NCI-H2107 (cell line): ENCODE results near the gene HAPLN2.
"Not testable (repeated sequence)": the region's sequence is repeated elsewhere in the genome, so short reads cannot be mapped to it uniquely, and the experiment has no call there.

Experiments used
- DNase-seq: peaks from one replicate; lab custom pipeline; 2025; lab: John Stamatoyannopoulos, UW

Gene HAPLN2

GRCh38 chr1:156622581-156623297, 3.5 kb downstream of the HAPLN2 start:
- no peak for DNase-seq

DNA sequence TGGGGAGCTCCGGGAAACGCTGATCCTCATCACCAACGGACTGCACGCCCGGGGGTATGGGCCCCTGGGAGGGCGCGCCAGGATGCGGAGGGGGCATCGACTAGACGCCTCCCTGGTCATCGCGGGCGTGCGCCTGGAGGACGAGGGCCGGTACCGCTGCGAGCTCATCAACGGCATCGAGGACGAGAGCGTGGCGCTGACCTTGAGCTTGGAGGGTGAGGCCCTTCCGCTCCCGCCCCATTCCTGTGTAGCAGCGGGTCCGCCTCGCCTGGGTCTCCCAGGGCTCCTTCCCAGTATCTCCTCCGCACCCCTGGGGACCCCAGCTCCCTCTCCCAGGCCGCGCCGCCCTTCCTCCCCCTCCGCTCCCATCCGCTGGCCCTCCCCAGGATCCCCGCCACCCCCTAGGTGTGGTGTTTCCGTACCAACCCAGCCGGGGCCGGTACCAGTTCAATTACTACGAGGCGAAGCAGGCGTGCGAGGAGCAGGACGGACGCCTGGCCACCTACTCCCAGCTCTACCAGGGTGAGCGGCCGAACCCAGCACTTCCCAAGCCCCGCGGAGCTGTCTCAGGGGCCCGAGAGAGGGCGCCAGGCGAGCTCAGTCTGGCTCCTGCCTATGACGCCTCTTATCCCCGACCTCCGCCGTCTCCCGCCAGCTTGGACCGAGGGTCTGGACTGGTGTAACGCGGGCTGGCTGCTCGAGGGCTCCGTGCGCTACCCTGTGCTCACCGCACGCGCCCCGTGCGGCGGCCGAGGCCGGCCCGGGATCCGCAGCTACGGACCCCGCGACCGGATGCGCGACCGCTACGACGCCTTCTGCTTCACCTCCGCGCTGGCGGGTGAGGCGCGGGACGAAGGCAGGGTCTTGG, 5.0 kb downstream of the HAPLN2 start:
- DNase-seq = no peak

DNA sequence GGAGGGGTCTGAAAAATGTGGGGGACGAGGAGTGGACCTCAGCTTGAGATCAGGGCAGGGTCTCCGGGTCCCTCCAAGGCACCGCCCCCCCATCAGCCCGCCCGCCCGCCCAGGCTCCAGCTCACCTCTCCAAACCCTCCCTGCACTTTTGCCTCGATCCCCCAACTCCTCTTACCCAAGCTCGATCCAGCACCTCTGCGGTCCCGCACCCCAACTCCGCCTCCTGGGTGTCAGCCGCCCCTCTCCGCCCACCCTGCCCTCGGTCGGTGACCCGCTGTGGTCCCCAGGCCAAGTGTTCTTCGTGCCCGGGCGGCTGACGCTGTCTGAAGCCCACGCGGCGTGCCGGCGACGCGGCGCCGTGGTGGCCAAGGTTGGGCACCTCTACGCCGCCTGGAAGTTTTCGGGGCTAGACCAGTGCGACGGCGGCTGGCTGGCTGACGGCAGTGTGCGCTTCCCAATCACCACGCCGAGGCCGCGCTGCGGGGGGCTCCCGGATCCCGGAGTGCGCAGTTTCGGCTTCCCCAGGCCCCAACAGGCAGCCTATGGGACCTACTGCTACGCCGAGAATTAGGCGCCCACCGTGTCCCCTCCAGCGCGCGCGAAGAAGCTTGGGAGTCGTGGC, 5.7 kb downstream of the HAPLN2 start:
- no peak for DNase-seq

GRCh38 chr1:156625436-156626078, 6.3 kb downstream of the HAPLN2 start:
- DNase-seq = no peak

- no peak for DNase-seq
Observed at GRCh38 chr1:156626079-156626438, 6.8 kb downstream of the HAPLN2 start.

DNA sequence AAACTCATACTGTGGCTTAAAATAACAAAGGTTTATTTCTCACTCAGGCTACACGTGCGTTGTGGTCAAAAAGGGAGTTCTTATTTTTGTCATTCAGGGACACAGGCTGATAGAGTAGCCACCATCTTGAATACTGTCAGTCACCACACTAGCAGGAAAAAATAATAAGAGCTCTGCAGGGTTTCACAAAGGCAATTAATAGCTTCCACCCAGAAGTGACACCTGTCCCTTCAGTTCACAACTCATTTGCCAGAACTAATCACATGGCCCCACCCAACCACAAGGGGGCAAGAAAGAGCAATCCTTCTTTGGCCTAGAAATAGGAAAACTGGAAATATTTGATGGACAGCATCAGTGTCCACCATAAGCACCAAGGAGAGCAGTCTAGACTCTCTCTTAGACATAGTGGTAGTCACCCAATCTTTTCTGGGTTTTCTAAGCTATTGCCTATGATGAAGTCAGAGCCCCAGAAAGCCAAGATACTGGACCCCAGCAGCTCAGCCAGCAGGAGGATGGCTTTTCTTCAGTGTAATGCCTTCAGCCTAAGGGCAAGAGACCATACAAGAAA, 8.2 kb downstream of the HAPLN2 start:
- no peak for DNase-seq

- DNase-seq = no peak
Observed at GRCh38 chr1:156629823-156630449, 10.7 kb downstream of the HAPLN2 start.

DNA sequence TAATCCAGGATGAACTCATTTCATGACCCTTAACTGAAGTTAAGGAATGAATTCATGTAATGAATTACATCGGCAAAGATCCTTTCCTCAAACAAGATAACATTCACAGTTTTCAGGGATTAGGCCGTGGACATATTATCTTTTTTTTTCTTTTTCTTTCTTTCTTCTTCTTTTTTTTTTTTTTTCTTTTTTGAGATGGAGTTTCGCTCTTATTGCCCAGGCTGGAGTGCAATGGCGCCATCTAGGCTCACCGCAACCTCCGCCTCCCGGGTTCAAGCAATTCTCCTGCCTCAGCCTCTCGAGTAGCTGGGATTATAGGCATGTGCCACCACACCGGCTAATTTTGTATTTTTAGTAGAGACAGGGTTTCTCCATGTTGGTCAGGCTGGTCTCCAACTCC, 11.9 kb downstream of the HAPLN2 start:
- DNase-seq = not testable (repeated sequence)

DNA sequence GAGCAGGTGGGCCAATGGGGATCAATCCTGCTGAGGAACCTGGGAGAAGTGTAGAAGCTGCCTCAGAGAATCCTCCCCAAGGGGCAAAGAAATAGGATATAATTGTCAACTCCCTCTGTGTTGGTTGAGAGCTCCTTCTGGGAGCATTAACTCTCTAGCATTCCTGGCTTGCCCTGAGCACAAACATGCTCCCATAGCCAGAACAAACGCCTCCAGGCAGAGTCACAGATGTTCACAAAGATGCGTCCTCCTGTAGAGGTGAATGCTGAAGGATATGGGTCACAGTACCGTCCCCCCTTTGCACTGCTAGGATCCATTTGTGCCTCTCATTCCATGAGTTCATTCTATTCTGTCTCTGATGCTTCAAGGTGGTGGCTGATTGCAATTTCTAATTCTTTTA, 13.1 kb downstream of the HAPLN2 start:
- no peak for DNase-seq

DNA sequence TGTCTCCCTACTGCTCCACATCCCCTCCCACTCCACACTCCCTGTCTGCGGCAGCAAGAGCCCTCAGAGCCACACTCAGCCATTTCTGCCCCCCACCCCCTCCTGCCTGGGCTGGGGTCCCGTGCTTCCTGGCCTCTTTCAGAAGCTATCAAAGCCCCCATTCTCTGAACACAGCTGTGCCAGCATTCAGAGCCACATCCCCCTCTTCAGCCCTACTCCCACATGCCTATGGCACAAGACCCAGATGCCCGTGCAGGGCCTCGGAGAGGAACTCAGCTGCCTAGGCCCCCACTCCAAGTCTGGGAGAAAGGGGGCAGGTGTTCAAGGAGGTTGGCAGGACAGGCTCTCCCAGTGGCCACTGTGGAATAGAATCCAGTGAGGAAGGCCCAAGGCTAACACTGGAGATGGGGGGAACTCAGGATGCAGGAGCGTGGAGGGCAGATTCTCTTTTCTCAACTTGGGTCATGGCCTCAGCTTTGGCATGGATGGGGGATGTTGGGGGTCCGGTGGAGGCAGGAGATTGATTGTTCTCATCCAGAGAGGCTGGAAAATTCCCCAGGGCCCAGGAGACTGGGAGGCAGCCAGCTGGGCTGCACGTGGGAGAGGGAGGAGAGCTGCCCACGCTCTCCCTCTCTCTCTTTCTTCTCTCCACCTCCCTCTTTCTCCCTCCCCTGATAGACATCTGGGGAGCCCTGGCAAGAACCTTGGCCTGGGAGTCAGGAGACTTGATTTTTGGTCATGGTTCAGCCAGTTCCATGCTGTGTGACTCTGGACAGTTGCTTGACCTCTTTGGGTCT, 19.2 kb downstream of the HAPLN2 start:
- no peak for DNase-seq

DNA sequence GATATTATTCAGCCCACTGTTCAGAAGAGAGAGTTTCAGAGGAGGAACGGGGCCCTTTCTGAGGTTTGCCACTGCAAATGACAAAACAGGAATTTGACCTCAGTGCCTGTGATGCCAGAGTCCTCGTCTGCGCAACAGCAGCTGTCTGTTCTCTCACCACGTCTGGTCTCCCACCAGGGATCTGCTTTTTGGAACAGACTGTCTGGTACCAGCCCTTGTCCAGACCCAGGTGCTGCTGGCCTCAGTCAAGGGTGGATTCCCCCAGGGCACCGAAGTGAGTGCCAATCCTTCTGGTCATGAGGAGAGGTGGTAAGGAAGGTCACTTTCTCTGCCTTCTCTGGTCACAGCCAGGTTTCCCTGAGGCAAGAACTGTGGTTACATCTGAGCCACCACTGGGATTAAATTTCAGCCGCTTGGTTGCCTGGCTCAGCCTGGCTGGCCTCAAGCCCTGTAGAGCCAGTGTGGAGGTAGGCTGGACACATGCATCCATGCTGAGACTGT, 20.4 kb downstream of the HAPLN2 start:
- no peak for DNase-seq

DNA sequence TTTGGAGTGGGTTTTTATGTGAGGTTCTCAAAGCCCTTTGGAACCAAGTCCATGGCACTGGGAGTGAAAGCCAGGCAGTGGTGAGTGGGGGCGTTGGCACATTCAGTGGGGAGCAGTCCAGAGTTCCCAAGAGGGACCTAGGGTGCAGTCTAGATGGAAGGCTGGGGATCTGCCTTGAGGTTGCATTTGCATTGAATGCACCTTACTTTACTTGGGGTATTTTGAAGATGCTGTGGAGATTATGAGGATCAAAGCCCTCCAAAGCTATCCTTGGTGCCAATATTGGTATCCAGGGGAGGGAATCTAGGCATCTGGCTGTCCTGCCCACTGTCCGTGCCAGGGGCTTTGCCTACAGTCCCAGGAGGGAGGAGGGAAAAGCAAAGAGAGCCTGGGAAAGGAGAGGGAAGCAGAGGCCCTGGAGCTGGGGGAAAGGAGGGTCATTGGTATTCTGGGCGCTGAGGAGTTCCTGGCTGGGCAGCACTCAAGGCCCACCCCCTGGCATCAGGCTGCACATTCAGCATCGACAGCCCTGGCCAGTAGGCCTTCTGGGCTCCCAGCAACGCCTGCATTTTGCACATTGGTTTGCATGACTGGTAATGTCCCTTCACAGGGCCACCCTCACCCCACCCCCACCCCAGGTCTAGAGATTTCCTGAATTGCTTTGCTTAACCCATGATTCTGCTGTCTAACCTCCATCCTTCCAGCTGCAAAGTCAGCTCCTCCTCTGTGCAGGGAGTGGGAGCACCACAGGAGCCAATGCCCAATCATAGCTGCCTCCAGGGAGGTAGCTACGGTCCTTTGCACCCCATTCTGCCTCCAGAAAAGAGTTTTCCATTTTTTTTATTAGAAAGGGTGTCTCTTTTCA, 21.9 kb downstream of the HAPLN2 start:
- DNase-seq = no peak

- DNase-seq = no peak
Observed at GRCh38 chr1:156641761-156642264, 22.6 kb downstream of the HAPLN2 start, which contains the start of gene BCAN. TSS of gene BCAN (plus strand) at chr1:156642117. CDS start at chr1:156646055, 3,938 bp downstream.

- DNase-seq = no peak
Observed at GRCh38 chr1:156642265-156643048, 23.2 kb downstream of the HAPLN2 start.

DNA sequence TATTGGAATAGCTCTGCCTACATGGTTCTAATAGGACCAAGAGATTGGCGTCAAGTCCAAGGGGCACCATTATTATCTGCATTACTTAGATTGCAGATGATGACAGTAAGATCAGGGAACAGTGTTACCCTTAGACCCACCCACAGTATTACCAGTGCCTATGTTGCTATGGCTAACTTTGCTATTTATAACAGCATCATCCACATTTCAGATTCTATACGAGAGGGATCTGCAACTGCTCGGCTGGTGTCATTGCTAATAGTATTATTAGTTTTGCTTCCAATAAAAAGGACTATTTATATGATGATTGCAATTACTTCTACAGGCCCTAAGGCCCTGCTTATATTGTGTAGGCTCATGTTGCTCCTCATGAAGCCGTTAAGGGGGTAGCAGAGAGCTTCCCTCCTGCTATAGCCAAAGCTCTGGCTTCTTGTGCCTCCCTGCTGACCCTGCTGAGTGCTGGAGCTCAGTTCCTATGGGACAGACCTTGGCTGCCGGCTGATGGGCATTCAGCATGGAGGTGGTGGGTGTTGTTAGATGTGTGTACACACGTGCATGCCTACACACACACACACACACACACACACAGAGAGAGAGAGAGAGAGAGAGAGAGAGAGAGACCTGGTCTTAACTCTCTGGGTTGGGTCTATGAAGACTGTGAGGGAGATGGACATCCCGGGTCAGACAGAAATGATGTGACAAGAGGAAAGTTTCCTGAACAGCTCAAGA, 24.0 kb downstream of the HAPLN2 start:
- DNase-seq = no peak

DNA sequence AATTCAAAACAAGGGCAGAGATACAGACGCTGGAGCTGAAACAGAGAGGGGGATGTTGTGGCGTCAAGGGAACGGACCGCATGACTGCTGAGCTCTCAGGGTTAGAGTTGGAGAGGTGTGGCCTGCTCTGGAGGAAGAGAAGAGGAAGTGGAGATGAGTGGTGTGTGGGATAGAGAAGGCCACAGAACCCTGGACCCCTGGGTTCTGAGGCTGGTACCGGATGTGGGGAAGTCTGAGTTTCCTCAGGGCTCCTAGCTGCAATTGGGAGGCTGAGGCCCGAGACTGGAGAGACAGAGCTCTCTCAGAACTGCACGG, 24.5 kb downstream of the HAPLN2 start:
- DNase-seq = no peak

DNA sequence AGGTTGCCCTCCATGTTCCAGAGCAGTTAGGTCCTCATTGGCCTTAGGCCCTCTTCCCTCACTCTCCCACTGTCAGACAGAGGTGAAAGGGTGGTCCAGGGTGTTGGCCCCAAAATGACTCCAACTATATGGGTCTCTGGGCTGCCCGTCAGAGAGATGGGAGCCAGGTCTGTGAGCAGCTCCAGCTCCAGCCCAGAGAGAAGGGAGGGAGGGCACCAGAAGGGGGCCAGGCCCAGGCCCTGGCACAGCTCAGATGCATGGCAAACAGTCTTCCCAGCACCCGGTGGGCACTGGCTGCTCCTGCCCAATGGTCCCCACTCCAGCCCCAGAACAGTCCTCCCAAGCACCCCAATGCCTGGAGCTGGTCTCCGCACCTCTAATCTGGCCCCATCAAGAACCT, 24.9 kb downstream of the HAPLN2 start:
- DNase-seq = no peak

GRCh38 chr1:156644640-156645039, 25.4 kb downstream of the HAPLN2 start:
- DNase-seq = no peak
